HepG2 (cell line): ENCODE measurements around the gene MBTD1. TPM values are rescaled to one million over a fixed set of nuclear protein-coding genes. Genes with fewer than 3 reads are reported as not detected.

Experiments
- ATF6 ChIP-seq: sonication (generic); formaldehyde crosslinking; conservative IDR thresholded peaks from 2 replicates; pipeline ENCODE4 v1.4.0; 2020; ENCODE audit warnings: missing genetic modification reagents
- BHLHE40 ChIP-seq: IDR thresholded peaks from 2 replicates; pipeline ENCODE4 v1.6.1; 2011; ENCODE audit warnings: low read length, improper control_type of control experiment
- EHMT2 ChIP-seq: fragments of 200-600 bp; sonication (generic); IDR thresholded peaks from 2 replicates; pipeline ENCODE4 v1.7.0; 2017; ENCODE audit warnings: antibody characterized with exemption, low read depth, low read length, borderline replicate concordance
- FUBP1 ChIP-seq: sonication (generic); formaldehyde crosslinking; IDR thresholded peaks from 2 replicates; pipeline ENCODE4 v1.5.1; 2020; ENCODE audit warnings: missing genetic modification reagents, mild to moderate bottlenecking, borderline replicate concordance
- MIER3 ChIP-seq: IDR thresholded peaks from 2 replicates; pipeline ENCODE4 v1.6.1; 2016; ENCODE audit warnings: missing compliant biosample characterization, borderline replicate concordance
- MXD3 ChIP-seq: IDR thresholded peaks from 2 replicates; pipeline ENCODE4 v1.6.1; 2016; ENCODE audit warnings: mild to moderate bottlenecking, missing biosample characterization, missing genetic modification reagents
- PRPF4 ChIP-seq: fragments of 200-400 bp; formaldehyde crosslinking; IDR thresholded peaks from 2 replicates; pipeline ENCODE4 v1.6.1; 2016; ENCODE audit warnings: low read length, low read depth; ENCODE audit not compliant: poor library complexity, severe bottlenecking
- SNRNP70 ChIP-seq: fragments of 200-400 bp; formaldehyde crosslinking; IDR thresholded peaks from 2 replicates; pipeline ENCODE4 v1.6.1; 2017; ENCODE audit warnings: mild to moderate bottlenecking, low read depth, low read length, moderate library complexity
- SP5 ChIP-seq: IDR thresholded peaks from 2 replicates; pipeline ENCODE4 v1.6.1; 2016; ENCODE audit warnings: low read depth, borderline replicate concordance
- TARDBP ChIP-seq: sonication (generic); formaldehyde crosslinking; IDR thresholded peaks from 2 replicates; pipeline ENCODE4 v1.8.0; 2022; ENCODE audit warnings: mild to moderate bottlenecking, missing genetic modification reagents
- TEF ChIP-seq: sonication (generic); formaldehyde crosslinking; IDR thresholded peaks from 2 replicates; pipeline ENCODE4 v1.5.0; 2020; ENCODE audit warnings: missing genetic modification reagents
- THAP11 ChIP-seq: IDR thresholded peaks from 2 replicates; pipeline ENCODE4 v1.6.1; 2016; ENCODE audit warnings: missing biosample characterization, missing genetic modification reagents
- TSC22D2 ChIP-seq: sonication (generic); formaldehyde crosslinking; IDR thresholded peaks from 2 replicates; pipeline ENCODE4 v1.5.1; 2020; ENCODE audit warnings: missing genetic modification reagents, mild to moderate bottlenecking, borderline replicate concordance
- ZFAT ChIP-seq: sonication (generic); formaldehyde crosslinking; conservative IDR thresholded peaks from 2 replicates; pipeline ENCODE4 v1.8.1; 2023; ENCODE audit warnings: missing genetic modification reagents, inconsistent platforms
- ZKSCAN5 ChIP-seq: sonication (generic); formaldehyde crosslinking; IDR thresholded peaks from 2 replicates; pipeline ENCODE4 v1.5.1; 2020; ENCODE audit warnings: mild to moderate bottlenecking, missing genetic modification reagents
- ZNF329 ChIP-seq: sonication (generic); formaldehyde crosslinking; IDR thresholded peaks from 2 replicates; pipeline ENCODE4 v1.9.0; 2021; ENCODE audit warnings: low read depth, mild to moderate bottlenecking, missing genetic modification reagents
- ZNF496 ChIP-seq: sonication (generic); formaldehyde crosslinking; IDR thresholded peaks from 2 replicates; pipeline ENCODE4 v1.8.1; 2023; ENCODE audit warnings: mild to moderate bottlenecking, moderate library complexity, missing genetic modification reagents; ENCODE audit not compliant: insufficient replicate concordance
- ZNF513 ChIP-seq: sonication (generic); formaldehyde crosslinking; conservative IDR thresholded peaks from 2 replicates; pipeline ENCODE4 v1.5.0; 2020; ENCODE audit warnings: missing genetic modification reagents
- ZNF589 ChIP-seq: sonication (generic); formaldehyde crosslinking; conservative IDR thresholded peaks from 2 replicates; pipeline ENCODE4 v1.8.0; 2022; ENCODE audit warnings: mild to moderate bottlenecking, moderate library complexity, missing genetic modification reagents
- ZNF652 ChIP-seq: IDR thresholded peaks from 2 replicates; pipeline ENCODE4 v1.6.1; 2016; ENCODE audit warnings: low read depth, borderline replicate concordance
- ZNF766 ChIP-seq: sonication (generic); formaldehyde crosslinking; IDR thresholded peaks from 2 replicates; pipeline ENCODE4 v1.5.0; 2020; ENCODE audit warnings: missing genetic modification reagents, borderline replicate concordance
- ZNF850 ChIP-seq: sonication (generic); formaldehyde crosslinking; conservative IDR thresholded peaks from 2 replicates; pipeline ENCODE4 v1.9.0; 2021; ENCODE audit warnings: mild to moderate bottlenecking, missing genetic modification reagents
- ZSCAN12 ChIP-seq: sonication (generic); formaldehyde crosslinking; IDR thresholded peaks from 2 replicates; pipeline ENCODE4 v1.9.0; 2021; ENCODE audit warnings: mild to moderate bottlenecking, missing genetic modification reagents
- polyA plus RNA-seq, 8 experiments: library from polyadenylated mRNA; depleted of rRNA in 3 of 8; stranded (reverse) in 7 of 8; unstranded in 1 of 8; fragments of >200 nt; fragmentation: Illumina TruSeq in 4 of 8; extraction: Trizol in 4 of 8; gene quantifications; 2 replicates each; pipeline versions ENCODE4 v1.2.1 to v1.2.3, GENCODE V29; 2011 to 2016; ENCODE audit warnings: low read depth in 4 of 8, missing spikeins in 1 of 8, mixed read lengths in 1 of 8; ENCODE audit not compliant: insufficient read depth in 1 of 8
- total RNA-seq, 5 experiments: library from RNA; depleted of rRNA; stranded (reverse); fragments of >200 nt; fragmentation: Illumina TruSeq; extraction: Trizol; gene quantifications; 2 replicates each; pipeline ENCODE4 v1.2.3, GENCODE V29; 2016; ENCODE audit warnings: low read depth in 1 of 5

Gene MBTD1
- total and polyA plus RNA-seq, 2 of the 13 experiments (the other 11 are each of a cell fraction or from before 2014, with no cell fraction given): 20.9 TPM

- peak; percentile 99 for TF ChIP-seq ZNF766 (CRISPR knock-in tag)
- 0 out of 2 replicates have a peak, but pooled peaks have one; percentile 72 for TF ChIP-seq ZNF850 (CRISPR knock-in tag)
- TF ChIP-seq ZFAT (CRISPR knock-in tag): peak; percentile 89; the same call in 1 of the 2 replicates
- peak; percentile 79 for TF ChIP-seq BHLHE40
- TF ChIP-seq MIER3 (CRISPR knock-in tag): peak; percentile 99
- TF ChIP-seq SP5: peak; percentile 66
- peak; percentile 54; the same call in 1 of the 2 replicates for TF ChIP-seq FUBP1 (CRISPR knock-in tag)
- TF ChIP-seq TSC22D2: peak; percentile 97
- peak; percentile 68 for TF ChIP-seq PRPF4
- peak; percentile 79; the same call in 1 of the 2 replicates for TF ChIP-seq ZNF652
- TF ChIP-seq MXD3: peak; percentile 100
- TF ChIP-seq TARDBP (CRISPR knock-in tag): peak; percentile 99
- TF ChIP-seq THAP11: peak; percentile 98
- peak; percentile 97 for TF ChIP-seq ATF6 (CRISPR knock-in tag)
- peak; percentile 95 for TF ChIP-seq ZSCAN12 (CRISPR knock-in tag)
- TF ChIP-seq ZNF589 (CRISPR knock-in tag): peak; percentile 95; the same call in 1 of the 2 replicates
- TF ChIP-seq ZNF329: peak; percentile 87
- TF ChIP-seq EHMT2: peak; percentile 48; the same call in 1 of the 2 replicates
- peak; percentile 96 for TF ChIP-seq ZNF513
- TF ChIP-seq ZNF496 (CRISPR knock-in tag): no peak
- no peak for TF ChIP-seq SNRNP70
- TF ChIP-seq ZKSCAN5 (CRISPR knock-in tag): peak; percentile 82; the same call in 1 of the 2 replicates
- peak; percentile 90 for TF ChIP-seq TEF (CRISPR knock-in tag)
Observed at GRCh38 chr17:51153210-51154072, 106.4 kb downstream of the MBTD1 start, which contains the start of gene NME1 (continued).
